HG02588 (cell line): Measurements from ENCODE around the gene VASN.
"Not testable (repeated sequence)": the region's sequence is repeated elsewhere in the genome, so short reads cannot be mapped to it uniquely, and the experiment has no call there.

Experiments
- ATAC-seq: cut with Tn5 transposase; IDR thresholded peaks from one replicate; pipeline ENCODE4 v1.9.1; 2021; ENCODE audit warnings: mild to moderate bottlenecking, moderate library complexity; ENCODE audit not compliant: unreplicated experiment

VASN gene

GRCh38 chr16:4383591-4384444 lies 12.2 kb downstream of the VASN start:
- no peak for ATAC-seq

GRCh38 chr16:4384509-4384942 lies 12.9 kb downstream of the VASN start:
- ATAC-seq = no peak

DNA sequence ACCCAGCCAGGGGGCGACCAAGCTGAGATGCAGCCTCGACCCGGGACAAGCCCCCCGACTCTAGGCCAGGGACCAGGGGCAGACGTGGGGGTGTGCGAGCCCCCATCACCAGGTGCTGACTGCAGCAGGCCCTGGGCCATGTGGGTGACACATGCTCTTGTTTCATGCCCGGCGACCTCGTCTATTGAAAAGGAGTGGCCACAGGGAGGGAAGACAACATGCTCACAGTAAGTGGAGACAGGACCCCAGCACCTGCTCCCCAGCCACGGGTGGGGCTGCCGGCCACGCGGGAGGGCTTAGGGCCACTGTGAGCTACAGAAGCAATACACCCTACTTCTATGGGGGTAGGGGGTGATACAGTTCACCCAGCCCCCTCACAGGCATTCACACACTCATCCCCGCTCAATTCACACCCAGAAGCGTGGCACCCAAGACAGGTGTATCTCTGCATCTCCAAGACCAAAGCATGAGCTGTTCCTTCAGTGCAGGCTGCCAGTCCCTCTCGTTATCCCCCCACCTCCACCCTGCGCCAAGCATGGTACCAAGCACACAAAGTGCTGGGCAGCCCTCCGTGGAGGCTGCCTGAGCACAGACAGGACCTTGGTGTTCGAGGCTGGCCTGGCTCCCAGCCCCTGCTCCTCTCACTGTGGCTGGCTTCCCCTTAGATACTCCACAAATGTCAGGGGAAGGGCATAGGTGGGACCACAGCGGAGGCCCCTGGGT lies 13.6 kb downstream of the VASN start:
- no peak for ATAC-seq

DNA sequence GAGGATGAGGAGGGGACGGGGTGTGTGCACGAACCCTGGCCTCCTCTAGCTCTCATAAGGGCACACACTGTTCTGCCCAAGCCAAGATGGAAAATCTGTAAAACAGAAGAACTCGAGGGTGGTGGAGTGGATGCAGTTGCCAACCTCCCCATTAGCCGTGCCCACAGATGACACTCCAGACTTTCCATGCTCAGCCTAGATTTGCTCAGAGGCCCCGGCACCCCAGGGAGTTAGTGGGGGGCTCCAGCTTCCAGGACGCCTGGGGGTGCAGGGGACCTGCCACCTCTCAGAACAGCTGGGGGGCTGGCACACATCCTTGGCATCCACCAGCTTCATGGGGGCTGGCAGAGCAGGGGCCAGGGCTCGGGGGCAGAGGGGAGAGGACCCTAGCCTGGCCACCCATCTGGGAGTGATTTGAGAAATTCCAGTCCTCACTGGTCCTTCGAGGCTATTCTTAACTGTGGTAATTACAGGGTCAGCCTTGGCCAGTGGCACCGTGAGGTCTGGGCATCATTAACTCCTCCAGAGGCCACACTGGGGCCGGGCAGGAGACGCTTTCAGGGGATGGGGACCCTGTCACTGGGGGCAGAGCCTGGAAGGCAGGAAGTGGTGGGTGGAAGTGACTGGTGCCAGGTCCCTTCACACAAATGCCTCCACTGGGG lies 14.3 kb downstream of the VASN start:
- no peak for ATAC-seq

DNA sequence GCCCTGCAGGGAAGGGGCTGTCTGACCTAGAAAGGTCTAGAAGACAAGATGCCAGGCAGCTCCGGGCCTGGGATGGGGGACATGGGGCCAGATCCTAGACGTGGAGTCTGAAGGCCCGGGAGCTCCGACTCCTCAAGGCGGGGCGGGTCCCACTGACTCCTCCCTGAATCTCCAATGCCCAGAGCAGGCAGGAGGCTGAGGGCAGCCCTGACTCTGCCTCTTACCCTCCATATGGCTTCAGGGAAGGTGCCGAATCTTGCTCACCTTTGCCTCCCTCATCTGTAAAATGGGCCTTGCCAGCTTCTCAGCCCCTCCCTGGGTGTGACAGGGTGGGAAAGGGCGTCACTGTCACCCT lies 14.8 kb downstream of the VASN start:
- no peak for ATAC-seq

DNA sequence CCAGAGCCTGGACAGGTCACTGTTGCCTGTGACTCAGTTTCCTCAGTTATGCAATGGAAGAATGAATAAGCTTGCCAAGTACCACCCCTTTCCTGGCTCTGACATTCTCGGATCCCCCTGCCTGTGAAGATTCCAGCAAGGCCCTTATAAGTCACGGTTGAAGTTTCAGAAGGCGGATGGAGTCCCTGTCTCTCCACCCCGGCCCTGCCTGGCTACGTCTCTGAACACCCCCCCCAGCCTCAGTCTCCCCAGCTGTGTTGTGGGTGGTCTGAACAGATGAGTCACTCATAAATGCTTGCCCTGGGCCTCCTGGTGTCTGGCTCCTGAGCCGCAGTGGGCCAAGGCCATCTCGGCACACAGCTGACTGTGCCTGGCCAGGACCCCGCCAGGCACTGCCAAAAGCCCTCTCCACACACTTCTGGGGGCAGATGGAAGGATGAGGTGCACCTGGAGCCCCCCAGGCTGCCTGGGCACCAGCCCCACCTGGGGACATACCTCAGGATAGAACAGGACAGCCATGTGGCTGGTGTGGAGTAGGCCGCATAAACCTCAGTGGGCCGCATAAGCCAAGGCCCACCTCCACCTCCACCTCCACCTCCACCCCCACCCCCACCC lies 15.4 kb downstream of the VASN start:
- no peak for ATAC-seq

GRCh38 chr16:4387781-4388180 lies 16.1 kb downstream of the VASN start:
- ATAC-seq = no peak

DNA sequence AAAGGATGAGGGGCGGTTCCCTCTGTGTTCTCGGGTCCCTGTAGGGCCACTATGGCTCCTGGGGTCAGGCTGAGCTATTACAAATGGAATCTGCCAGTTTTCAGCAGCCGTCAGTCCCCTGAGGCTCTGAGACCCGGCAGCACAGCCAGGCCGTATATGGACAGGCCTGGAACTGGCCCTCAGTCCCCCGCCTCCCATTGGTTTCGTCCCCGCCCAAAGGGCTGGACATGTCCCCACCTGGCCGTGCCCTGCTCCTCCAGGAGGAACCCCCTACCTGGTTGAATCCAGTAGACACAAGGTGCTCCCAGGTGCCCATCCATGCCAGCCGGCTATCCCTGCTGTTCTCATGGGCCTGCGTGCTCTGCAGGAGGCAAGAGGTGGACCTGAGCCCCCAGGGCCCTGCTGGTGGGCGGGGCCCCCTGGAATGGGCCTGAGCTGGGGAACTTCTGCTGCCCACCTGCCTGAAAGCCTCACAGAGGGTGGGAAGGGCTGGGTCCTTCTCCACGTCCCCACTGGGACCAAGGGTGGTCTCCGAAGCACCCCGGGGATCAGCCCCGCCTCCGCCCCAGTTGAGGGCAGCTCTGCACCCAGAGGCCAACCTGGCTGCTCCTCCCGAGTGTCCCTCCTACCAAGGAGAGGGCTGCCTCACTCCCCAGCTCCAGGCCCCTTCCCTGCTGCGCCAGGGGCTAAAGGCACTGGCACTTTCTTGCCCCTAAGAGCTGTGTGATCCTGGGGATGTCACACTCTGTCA lies 16.8 kb downstream of the VASN start:
- no peak for ATAC-seq

DNA sequence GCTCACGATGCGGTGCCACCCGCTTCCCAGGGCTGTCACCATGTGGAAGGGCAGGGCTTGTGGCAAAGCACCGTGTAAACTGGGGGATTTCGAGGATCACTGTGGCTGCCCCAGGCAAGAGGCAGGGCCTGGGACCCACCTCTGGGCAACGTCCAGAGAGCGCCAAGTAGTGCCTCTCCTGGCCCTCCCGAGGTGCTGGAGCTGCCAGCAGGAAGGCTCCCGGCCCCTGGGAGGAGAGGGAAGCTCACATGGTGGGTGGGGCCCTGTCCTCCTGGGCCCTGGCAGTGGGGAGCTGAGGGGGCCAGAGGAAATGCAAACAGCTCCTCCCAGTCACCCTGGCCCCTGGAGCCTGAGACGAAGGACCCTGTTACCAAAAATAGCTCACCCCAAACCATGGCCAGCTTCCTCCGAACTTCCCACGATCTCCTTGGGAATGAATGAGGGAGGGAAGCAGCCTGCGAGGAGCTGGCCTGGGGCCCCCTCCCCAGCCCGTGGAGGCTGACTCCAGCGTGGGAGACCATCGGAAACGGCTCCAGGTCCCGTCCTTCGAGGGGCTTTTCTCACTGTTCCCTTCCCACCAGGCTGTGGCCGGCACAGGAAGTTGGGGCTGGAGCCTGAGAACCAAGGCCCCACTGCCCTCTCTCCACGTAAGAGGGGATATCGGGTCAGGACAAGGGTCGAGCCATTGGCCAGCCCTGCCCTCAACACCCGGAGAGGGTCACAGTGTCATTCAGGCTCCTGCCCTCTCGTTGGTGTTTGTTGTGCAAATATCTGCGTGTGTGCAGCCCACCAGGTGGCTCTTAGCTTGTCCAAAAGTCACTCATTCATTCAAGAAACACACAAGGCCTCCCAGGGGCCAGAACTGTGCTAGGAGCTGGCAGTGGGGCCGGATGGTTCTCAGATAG lies 17.7 kb downstream of the VASN start:
- no peak for ATAC-seq

GRCh38 chr16:4390266-4391260 lies 18.9 kb downstream of the VASN start:
- no peak for ATAC-seq

DNA sequence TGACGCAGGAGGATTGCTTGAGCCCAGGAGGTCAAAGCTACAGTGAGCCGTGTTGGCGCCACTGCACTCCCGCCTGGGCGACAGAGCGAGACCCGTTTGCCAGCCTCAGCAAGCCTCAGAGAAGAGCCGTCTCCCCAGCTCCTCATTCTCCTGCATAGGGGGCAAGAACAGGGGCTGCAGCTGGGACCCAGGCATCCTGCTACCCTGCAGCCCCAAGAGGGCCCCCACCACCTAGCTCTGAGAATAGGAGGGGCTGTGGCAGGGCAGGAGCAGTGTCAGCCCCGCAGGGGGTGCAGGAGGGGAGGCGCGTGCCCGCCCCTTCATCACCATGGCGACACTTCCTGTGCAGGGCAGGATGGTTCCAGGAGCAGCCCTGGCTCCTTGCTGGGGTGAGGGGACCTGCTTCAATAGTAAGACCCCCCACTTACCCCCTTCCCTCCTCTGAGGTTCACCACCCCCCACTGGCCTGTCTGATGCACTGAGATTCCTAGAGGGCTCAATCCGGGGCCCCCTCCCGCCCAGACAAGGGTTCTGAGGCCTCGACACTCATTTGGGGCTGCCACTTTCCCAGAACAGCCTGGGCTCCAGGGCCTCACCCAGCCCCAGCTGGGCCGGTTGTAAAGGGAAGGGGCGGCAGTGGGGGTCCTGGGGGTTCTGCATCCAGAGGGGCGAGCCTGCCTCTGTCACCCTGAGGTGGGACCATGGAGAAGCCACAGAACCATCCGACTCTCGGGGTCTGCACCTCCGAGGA lies 20.2 kb downstream of the VASN start:
- no peak for ATAC-seq

DNA sequence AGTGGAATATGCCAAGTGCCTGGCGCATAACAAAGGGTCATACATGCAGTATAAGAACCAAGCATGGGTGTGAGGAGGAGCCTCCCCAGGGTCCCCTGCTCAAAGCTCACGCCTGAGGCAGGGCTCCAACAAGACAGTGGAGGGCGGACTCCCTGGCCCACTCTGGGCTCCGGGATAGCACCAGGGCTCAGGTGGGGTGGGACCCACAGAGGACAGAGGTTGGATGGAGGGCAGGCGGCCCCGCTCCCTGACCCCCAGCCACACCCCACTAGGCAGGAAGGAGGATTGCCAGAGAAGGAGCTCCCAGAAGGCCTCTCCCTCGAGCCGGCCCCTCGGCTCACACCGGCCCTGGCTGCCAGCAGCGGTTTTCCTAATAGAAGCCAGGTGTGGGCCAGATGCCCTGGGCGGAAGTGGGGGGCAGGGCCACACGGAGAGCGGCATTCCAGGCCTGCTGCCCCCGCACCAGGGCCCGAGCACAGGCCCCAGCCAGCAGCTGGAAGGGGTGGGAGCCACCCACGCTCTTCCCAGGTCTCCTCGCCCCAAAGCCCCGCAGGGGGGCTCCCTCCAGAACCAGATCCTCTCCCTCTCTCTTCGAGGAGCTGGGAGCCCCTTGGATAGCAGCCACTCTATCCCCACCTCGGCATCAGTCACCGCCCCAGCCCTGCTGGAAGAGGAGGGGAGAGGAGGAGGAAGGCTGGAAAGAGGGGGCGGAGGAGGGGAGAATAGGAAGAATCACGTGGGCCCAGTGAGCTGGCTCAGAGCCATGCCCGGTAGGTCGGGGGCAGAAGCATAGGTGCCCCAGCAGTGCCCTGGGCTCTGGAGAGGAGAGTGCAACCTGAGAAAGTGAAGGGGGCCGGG lies 21.0 kb downstream of the VASN start:
- ATAC-seq = no peak

DNA sequence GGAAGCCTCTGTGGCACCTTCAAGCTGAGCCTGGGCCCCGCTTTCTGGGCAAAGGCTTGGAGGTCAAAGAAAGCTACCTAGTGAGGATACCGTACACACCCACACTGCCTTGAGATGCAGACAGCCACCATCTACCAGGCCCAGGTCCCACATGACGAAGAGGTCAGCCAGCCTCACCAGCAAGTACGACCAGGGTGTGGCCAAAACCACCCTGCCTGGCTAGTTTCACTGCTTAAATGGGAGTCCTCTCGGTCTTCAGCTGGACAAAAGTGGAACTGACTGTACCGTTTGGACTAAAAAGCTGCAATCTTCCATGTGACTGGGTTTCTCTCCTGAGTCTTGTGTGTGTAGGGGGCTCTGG lies 21.6 kb downstream of the VASN start:
- ATAC-seq = no peak

DNA sequence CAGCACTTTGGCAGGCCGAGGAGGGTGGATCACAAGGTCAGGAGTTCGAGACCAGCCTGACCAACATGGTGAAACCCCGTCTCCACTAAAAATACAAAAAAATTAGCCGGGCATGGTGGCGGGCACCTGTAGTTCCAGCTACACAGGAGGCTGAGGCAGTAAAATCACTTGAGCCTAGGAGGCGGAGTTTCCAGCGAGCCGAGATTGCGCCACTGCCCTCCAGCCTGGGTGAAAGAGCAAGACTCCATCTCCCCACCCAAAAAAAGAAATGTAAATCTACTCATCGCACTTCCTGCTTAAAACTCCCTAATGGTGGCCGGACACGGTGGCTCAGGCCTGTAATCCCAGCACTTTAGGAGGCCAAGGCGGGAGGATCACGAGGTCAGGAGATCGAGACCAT lies 22.2 kb downstream of the VASN start:
- ATAC-seq = not testable (repeated sequence)

- no peak for ATAC-seq
These were observed 23.5 kb downstream of the VASN start for GRCh38 chr16:4395055-4395726.

- no peak for ATAC-seq
These were observed 27.5 kb downstream of the VASN start for GRCh38 chr16:4399001-4399730.
